T follicular helper cell (primary cell): ENCODE data around the gene TBC1D5.
"Not testable (repeated sequence)": the region's sequence is repeated elsewhere in the genome, so short reads cannot be mapped to it uniquely, and the experiment has no call there.

Experiments used
- DNase-seq: peaks from one replicate; pipeline ENCODE4 v3.0.0-alpha.2; 2020; ENCODE audit warnings: low read depth
- total RNA-seq, 2 experiments: gene quantifications; one replicate each; lab custom pipeline; 2026; lab: John Stamatoyannopoulos, UW

Gene TBC1D5
- total RNA-seq: 39.6 to 105 reads per million in 2 experiments

DNA sequence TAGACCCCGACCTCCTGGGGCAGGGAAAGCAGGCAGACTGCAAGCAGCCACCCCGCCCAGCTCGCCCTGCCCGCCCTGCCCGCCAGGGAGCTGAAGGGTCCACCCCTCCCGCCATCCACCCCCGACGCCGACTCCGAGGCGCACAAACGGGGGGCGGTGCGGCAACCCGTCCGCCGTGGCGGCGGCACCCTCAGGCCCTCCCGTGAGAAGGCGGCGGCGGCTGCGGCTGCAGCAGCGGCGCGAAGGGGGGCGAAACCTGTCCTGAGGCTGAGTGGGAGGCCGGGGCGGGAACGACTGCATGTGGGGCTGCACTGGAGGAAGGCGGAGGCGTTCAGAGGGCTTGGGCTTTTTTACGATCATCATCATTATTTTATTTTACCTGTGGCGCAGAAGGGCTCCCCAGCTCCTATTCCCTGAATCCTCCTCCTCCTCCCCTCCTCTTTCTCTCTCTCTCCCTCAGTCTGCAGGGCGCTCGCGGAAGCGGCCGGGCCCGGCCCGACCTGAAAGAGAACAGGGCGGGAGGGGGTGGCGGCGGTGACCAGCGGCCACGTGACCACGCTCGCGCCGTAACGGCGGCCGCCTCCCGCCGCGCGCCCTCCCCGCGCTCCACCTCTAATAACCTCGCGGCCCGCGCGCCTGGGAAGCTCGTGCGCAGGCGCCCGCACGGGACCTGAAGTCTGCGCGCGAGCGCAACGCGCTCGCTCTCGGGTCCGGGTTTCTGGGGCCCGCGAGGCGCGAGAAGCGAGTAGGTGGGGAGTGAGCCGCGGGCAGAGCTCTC lies at the start of gene TBC1D5:
TSS of gene TBC1D5 (minus strand) at position 530 of the 778 bp plus-strand sequence. CDS start 234,061 bp downstream, outside the sequence.
- peak; percentile 80 for DNase-seq

DNA sequence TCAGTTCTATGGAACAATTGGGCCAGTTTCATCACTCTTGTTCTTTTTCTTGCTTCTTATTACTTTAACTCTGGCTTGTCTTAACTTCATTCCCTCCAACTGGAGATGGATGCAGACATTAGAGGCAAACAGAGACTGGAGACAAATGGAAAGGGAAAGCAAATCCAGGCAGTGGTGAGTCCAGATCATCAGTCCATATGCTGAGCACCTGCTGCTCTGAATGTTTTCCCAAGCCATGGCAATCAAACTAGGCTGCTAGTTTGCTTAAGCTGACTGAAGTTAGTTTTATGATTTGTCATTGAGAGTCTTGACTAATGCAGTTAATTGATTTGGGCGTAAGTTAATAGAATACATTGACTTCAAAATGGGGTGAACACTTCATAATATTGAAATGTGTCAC lies 41.0 kb upstream of the TBC1D5 start:
- DNase-seq: no peak

- DNase-seq: no peak
These were observed 40.3 kb upstream of the TBC1D5 start for GRCh38 chr3:17782751-17783150.

GRCh38 chr3:17780369-17780768 lies 37.9 kb upstream of the TBC1D5 start:
- DNase-seq: not testable (repeated sequence)

- DNase-seq: not testable (repeated sequence)
These were observed 37.1 kb upstream of the TBC1D5 start for GRCh38 chr3:17779304-17780250.

GRCh38 chr3:17777326-17777725 lies 34.9 kb upstream of the TBC1D5 start:
- not testable (repeated sequence) for DNase-seq

- DNase-seq: no peak
These were observed 32.6 kb upstream of the TBC1D5 start for GRCh38 chr3:17775073-17775472.

DNA sequence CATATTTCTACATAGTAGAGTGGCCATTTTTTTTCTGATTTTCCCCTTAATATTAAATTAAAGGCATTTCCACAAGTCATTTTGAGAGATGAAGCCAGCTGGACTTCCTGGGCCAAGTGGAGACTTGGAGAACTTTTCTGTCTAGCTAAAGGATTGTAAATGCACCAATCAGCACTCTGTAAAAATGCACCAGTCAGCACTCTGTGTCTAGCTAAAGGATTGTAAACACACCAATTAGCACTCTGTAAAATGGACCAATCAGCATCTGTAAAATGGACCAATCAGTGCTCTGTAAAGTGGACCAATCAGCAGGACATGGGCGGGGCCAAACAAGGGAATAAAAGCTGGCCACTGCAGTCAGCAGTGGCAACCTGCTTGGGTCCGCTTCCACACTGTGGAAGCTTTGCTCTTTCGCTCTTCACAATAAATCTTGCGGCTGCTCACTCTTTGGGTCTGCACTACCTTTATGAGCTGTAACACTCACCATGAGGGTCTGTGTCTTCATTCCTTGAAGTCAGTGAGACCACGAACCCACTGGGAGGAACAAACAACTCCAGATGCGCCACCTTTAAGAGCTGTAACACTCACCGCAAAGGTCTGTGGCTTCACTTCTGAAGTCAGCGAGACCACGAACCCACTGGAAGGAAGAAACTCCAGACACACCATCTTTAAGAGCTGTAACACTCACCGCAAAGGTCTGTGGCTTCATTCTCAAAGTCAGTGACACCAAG lies 31.9 kb upstream of the TBC1D5 start:
- DNase-seq: not testable (repeated sequence)

DNA sequence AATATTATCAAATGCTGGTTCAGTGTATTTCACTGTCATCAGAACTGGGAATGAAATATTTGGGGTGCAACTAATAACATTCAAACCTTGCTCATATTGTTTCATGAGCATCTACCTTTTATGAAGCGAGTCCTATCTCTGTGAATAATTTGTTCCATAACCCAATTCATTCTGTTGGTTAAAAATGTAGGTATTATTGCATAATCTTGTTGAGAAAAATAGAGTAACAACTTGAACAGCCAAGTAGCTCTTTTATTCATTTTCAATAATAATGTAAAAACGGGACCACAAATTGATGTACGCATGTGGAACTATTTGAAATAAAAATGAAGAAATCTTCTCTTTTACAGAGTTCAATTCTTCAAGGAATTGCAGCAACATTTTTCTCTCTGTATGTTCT lies 30.1 kb upstream of the TBC1D5 start:
- no peak for DNase-seq

DNA sequence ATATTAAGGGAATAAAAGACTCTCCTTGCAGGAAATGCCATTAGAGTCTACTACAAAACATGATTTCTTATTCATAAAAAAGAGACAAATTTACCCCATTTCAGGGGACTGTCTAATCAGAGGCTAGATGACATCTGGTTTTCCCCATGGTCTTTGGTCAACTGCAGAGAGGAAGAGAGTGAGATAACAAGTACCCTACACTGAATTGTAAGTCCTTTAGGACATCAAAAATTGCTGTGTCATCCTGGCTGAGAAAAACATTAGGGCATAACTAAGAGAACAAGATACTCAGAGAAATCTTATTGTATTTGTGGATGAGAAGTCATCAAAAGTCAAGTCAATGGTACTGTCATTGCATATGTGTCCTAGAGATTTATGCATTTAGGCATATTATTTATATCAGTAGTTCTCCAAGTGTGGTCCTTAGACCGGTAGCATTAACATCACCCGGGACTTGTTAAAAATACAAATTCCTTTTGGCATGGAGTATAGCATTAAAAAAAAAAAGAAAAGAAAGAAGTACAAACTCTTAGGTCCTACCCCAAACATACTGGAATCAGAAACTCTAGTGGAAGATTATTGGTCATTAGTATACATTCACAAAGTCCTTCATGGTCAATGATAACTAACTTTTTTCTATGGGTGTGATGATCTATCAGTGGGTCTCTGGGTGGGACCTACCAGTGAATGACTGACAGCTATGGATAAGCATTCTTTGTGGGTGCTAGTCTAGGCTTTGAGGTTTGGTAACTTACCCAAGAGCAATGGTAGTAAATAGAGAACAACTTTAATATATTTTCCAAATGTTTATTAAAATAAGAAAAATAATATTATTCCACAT lies 29.0 kb upstream of the TBC1D5 start:
- no peak for DNase-seq

- DNase-seq: no peak
These were observed 28.3 kb upstream of the TBC1D5 start for GRCh38 chr3:17770682-17771081.

- no peak for DNase-seq
These were observed 23.5 kb upstream of the TBC1D5 start for GRCh38 chr3:17765819-17766472.

- DNase-seq: no peak
These were observed 19.1 kb upstream of the TBC1D5 start for GRCh38 chr3:17761563-17761962.

DNA sequence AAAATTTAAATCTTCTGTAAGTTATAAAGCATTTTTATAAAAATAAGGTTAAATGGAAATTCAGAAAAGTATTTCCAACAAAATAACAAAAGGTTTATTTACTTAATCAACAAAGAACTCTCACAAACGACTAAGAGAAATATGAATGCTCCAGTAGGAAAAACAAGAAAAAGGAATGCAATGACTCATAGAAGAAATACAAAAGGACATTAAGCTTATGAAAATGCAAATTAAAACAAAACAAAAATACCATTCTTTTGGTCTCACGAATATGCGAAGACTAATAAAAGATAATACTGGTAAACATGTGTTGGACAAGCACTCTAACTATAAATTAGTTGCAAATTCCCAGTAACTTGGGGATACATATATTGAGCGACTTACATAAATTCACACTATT lies 17.5 kb upstream of the TBC1D5 start:
- DNase-seq: no peak

DNA sequence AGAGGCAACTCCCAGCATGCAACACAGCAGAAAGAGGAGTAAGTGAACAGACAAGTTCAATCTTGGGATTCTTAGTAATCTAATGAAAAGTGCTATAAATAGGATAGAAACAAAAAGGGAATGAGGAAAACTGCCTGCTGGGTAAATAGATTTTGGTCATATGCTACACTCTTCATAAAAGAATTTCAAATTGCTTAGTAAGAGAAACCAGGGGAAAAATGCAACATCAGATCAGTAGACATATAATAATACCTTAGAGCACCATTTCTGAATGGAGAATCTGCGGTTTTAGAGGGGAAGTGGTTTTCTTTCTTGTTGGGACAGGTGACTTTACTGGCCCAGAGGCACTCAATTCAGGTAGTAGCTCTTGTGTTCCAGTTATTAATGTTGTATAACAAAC lies 13.4 kb upstream of the TBC1D5 start:
- no peak for DNase-seq

DNA sequence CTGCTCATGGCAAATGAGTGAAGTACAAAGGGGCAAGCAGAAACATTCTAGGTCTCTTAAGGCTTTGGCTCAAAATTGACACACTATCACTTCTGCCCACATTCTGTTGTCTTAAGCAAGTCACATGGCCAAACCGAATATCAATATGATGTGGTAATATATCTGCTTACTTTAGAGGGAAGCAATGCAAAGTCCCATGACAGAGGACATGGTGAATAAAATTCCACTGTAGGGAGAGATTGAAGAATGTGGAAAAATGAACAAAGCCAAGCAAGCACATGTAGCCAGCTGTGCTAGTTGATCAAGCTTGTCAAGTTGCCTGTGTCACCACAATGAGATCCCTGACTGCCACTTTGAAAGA lies 11.2 kb upstream of the TBC1D5 start:
- no peak for DNase-seq

GRCh38 chr3:17752876-17753631 lies 10.6 kb upstream of the TBC1D5 start:
- no peak for DNase-seq

- no peak for DNase-seq
These were observed 10.0 kb upstream of the TBC1D5 start for GRCh38 chr3:17752436-17752835.

DNA sequence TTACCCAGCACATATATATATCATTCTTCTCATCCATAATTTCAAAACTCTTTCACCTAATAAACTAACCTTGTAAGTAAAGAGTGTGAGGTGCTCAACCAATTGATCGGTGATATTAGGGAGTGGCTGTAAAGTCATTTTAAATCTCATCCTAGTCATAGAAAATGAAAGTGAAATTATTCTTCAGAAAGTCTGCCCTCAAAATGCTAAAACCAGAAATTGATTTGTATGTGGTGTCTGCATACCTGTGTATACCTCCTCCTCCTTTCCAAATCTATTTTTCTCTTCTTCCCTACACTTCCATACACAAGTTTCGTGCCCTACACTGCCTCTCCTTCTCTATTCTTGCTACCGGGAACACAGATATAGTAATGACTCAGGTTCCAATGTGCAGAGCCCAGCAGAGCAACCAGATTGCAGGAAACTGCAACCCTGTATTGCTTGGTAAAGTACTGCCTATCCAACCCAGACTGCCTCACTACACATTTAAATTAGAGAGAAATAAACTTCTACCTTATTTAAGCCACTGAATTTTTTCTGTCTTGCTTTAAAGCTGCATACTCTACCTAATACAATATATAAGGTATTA lies 7.4 kb upstream of the TBC1D5 start:
- DNase-seq: no peak

GRCh38 chr3:17749281-17749680 lies 6.8 kb upstream of the TBC1D5 start:
- DNase-seq: no peak
